Tibial nerve (tissue), 4 donors: ENCODE measurements around the gene FAM240B.

Source experiments
- CTCF ChIP-seq, 5 experiments: fragments of 200-600 bp in 3 of 5; fragments of 450-650 bp in 2 of 5; sonication (generic) in 3 of 5; IDR thresholded peaks; one replicate each; pipeline ENCODE4 v1.5.1; 2016 to 2019; ENCODE audit warnings: antibody characterized with exemption in 5 of 5, mild to moderate bottlenecking in 3 of 5, moderate library complexity in 2 of 5
- EP300 ChIP-seq, 2 donors: sonication (generic); formaldehyde crosslinking; IDR thresholded peaks; one replicate each; pipeline ENCODE4 v1.6.1; 2017; ENCODE audit warnings: antibody characterized with exemption in 2 of 2, mild to moderate bottlenecking in 1 of 2
- POLR2A ChIP-seq, 2 donors: fragments of 450-650 bp; IDR thresholded peaks; one replicate each; pipeline ENCODE4 v1.6.1; 2017; ENCODE audit warnings: antibody characterized with exemption in 2 of 2, mild to moderate bottlenecking in 2 of 2, moderate library complexity in 2 of 2

- TF ChIP-seq CTCF (IDR thresholded peaks at IDR 0.05) (no peak), POLR2A (IDR thresholded peaks at IDR 0.05) (no peak), EP300 (IDR thresholded peaks at IDR 0.05) (no peak)
Observed at GRCh38 chr9:38720083-38720745, at the start of gene FAM240B.
